HG02884 (cell line): ENCODE data around the gene PLS3.
A peak's percentile ranks its signal among the peaks of the same experiment; 100 is the strongest.
"Not testable (repeated sequence)": the region's sequence is repeated elsewhere in the genome, so short reads cannot be mapped to it uniquely, and the experiment has no call there.

ENCODE experiments used
- ATAC-seq: cut with Tn5 transposase; IDR thresholded peaks from one replicate; pipeline ENCODE4 v1.9.1; 2021; ENCODE audit warnings: mild to moderate bottlenecking, moderate library complexity; ENCODE audit not compliant: unreplicated experiment

Gene PLS3, protein sequence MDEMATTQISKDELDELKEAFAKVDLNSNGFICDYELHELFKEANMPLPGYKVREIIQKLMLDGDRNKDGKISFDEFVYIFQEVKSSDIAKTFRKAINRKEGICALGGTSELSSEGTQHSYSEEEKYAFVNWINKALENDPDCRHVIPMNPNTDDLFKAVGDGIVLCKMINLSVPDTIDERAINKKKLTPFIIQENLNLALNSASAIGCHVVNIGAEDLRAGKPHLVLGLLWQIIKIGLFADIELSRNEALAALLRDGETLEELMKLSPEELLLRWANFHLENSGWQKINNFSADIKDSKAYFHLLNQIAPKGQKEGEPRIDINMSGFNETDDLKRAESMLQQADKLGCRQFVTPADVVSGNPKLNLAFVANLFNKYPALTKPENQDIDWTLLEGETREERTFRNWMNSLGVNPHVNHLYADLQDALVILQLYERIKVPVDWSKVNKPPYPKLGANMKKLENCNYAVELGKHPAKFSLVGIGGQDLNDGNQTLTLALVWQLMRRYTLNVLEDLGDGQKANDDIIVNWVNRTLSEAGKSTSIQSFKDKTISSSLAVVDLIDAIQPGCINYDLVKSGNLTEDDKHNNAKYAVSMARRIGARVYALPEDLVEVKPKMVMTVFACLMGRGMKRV

GRCh38 chrX:115560978-115561604 is at the start of gene PLS3:
Gene PLS3 (plus strand): TSS chrX:115561174. CDS start chrX:115610251, 49,077 bp downstream.
- peak; percentile 74 for ATAC-seq

- ATAC-seq = no peak
These were observed 42.9 kb upstream of the PLS3 start for GRCh38 chrX:115518113-115518512.

- ATAC-seq = no peak
These were observed 39.2 kb upstream of the PLS3 start for GRCh38 chrX:115521741-115522140.

DNA sequence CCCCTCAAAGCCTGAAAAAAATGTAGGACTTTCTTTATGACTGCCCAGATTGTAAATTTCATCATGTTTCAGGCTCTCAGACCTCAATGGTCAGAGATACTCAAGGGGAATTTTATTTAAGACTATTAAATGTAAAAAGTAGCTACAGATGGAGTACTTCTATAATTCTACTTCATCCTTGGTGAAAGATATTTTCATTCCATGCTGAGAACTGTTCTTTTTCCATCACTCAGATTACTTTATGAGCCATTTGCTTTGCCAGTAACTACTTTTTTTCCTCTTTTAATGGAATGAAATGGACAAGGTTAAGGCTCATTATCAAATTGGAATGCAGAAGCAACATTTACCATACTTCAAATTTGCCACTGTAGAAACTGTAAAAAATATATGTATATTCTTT is 38.0 kb upstream of the PLS3 start:
- no peak for ATAC-seq

- no peak for ATAC-seq
These were observed 35.5 kb upstream of the PLS3 start for GRCh38 chrX:115525486-115525885.

GRCh38 chrX:115531818-115532403 is 29.1 kb upstream of the PLS3 start:
- ATAC-seq = no peak

- ATAC-seq = no peak
These were observed 27.5 kb upstream of the PLS3 start for GRCh38 chrX:115533485-115533884.

DNA sequence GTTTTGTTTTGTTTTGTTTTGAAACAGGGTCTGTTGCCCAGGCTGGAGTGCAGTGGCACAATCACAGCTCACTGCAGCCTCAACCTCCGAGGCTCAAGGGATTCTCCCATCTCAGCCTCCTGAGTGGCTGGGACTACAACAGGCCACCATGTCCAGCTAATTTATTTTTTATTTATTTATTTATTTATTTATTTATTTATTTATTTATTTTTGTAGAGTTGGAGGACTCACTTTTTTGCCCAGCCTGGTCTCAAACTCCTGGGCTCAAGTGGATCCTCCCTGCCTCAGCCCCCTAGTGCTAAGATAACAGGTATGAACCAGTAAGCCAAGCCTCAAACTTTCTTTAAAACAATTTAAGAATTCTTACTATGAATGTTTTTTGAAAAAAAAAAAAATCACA is 26.6 kb upstream of the PLS3 start:
- ATAC-seq = no peak

DNA sequence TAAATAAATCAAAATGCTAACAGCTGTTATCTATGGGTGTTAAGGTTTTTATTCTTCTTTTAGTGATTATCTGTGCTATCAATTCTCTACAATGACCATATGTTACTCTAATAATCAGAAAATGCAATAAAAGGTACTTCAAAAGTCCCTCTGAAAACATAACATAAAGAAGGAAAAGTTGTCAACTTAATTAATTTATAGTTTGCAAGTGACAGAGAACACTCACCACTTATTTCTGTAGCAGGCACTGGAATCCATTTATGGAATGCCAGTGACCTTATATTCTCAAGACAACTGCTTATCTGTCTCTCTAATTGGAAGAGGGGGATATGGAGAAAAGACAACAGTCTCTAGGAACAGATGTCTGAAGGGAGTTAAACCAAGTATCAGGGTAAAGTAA is 25.6 kb upstream of the PLS3 start:
- no peak for ATAC-seq

DNA sequence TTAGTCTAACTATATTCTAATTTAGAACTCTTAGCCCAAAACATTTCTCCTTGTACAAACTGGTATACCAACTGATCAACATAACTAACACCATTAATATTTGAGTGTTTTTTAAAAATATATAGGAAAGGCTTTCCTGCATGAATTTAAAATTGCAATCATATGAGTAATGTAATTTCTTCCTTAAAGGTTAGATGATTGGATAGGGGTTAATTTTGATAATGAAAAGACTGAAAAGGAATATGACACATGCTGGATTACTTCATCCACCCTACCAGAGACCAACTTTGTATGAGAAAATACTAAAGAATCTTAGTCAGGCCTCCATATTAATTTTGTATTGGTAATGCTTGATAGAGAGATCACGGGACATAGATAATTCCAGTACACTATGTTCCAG is 25.1 kb upstream of the PLS3 start:
- ATAC-seq = no peak

DNA sequence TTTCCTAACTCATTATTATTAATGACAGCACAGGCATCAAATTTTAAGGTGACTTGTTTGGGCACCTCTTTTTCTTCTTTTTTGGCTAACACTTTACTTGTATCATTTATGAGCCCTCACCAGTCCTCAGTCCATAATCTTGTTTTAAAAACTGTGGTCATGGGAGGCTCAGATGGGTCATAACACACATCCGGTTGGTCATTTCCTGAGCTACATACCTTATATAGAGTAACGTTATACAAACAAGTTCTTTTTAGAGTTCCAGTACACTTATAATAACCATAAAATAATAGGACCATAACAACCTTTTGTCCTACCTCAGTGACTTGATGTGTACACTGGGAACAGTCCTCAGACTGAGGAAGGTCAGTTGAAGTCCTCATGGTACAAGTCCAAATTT is 21.1 kb upstream of the PLS3 start:
- ATAC-seq = no peak

DNA sequence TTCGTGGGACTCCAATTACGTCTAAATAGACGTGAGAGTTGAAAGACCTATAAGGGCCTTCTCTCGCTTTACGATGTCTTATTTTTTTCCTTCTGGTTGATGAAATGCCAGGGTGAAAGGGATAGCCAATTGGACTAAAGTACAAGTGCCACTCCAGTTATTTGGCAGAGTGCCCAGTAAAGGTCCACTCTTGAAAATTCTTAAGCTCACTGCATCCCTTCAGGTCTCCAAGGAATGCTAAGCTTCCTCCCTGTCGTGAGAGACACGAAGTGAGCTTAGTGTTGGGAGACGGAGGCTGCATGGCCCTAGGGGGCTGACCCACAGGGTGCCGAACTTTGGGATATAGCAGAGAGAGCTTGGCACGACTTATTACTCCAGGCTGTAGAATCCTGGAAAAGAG is 19.9 kb upstream of the PLS3 start:
- ATAC-seq = not testable (repeated sequence)

GRCh38 chrX:115547448-115547847 is 13.5 kb upstream of the PLS3 start:
- ATAC-seq = no peak

DNA sequence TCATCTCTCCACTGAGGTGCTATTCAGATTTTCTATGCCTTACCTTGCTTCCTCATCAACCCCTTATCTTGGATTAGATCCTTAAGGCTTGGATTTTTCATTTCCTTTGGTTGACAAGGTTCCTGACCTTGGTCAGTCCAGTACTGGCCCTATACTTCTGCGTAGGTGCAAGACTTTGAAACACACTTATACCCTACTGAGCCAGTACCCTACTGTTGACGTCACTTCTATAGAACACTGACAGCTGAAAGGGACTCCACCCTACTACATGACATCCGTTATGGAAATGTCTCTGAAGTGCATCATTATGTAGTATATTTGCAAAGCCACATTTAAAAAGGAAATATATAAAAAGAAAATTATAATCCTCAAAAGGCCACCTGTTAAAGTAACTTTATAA is 12.0 kb upstream of the PLS3 start:
- ATAC-seq = no peak

DNA sequence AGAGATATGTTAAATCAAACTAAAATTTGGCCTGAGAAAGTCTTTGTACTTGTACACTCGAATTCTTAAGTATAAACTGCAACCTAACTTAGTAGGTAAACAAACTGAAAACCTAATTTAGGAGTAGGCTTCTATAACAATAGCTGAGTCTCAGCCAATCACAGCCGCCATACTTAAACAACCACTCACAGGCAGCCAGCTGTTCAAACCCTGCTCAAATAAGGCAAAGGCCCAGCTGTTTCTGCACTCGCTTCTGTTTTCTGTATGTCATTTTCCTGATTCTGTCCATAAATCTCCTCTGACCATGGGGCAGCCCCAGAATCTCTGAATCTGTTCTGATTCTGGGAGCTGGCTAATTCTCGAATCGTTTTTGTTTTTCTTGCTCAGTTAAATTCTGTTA is 7.8 kb upstream of the PLS3 start:
- no peak for ATAC-seq

- no peak for ATAC-seq
These were observed 1.3 kb upstream of the PLS3 start for GRCh38 chrX:115559672-115560071.

- no peak for ATAC-seq
These were observed 580 bp upstream of the PLS3 start for GRCh38 chrX:115560211-115560977.

GRCh38 chrX:115561605-115562479 is 868 bp downstream of the PLS3 start:
- peak; percentile 32 for ATAC-seq

GRCh38 chrX:115562480-115562847 is 1.5 kb downstream of the PLS3 start:
- ATAC-seq = no peak

GRCh38 chrX:115563633-115564162 is 2.7 kb downstream of the PLS3 start:
- ATAC-seq = no peak
